Stomach (tissue), 9 donors: ENCODE measurements around the gene SMIM35. TPM values are rescaled to one million over a fixed set of nuclear protein-coding genes. Genes with fewer than 3 reads are reported as not detected.
A peak's percentile ranks its signal among the peaks of the same experiment; 100 is the strongest.

ENCODE experiments used
- DNase-seq, 2 donors: peaks; one replicate each; pipeline versions ENCODE4 v3.0.0 to v3.0.0-alpha.2; 2013 to 2019
- H3K27ac ChIP-seq, 5 donors: fragments of 200-600 bp in 4 of 5; sonication (generic) in 4 of 5; one replicate each; pipeline ENCODE4 v1.5.1; 2013 to 2019; ENCODE audit warnings: mild to moderate bottlenecking in 1 of 5, moderate library complexity in 1 of 5
- H3K27me3 ChIP-seq, 3 donors: fragments of 200-600 bp; sonication (generic); one replicate each; pipeline ENCODE4 v1.5.1; 2017 to 2019; ENCODE audit warnings: mixed run types in 1 of 3
- H3K36me3 ChIP-seq, 4 donors: fragments of 200-600 bp; sonication (generic); 1 replicate in 3 of 4; 2 replicates in 1 of 4; pipeline ENCODE4 v1.5.1; 2016 to 2019
- H3K4me1 ChIP-seq, 4 donors: fragments of 200-600 bp; sonication (generic); one replicate each; pipeline ENCODE4 v1.5.1; 2016 to 2019
- H3K4me3 ChIP-seq, 4 donors: fragments of 200-600 bp; sonication (generic) in 3 of 4; one replicate each; pipeline ENCODE4 v1.5.1; 2016 to 2019; ENCODE audit warnings: mild to moderate bottlenecking in 1 of 4
- H3K9me3 ChIP-seq, 4 donors: fragments of 200-600 bp; sonication (generic); one replicate each; pipeline ENCODE4 v1.5.1; 2016 to 2019
- CTCF ChIP-seq, 7 experiments: fragments of 450-650 bp in 4 of 7; fragments of 200-600 bp in 3 of 7; sonication (generic) in 3 of 7; IDR thresholded peaks; one replicate each; pipeline ENCODE4 v1.5.1; 2016 to 2019; ENCODE audit warnings: antibody characterized with exemption in 7 of 7, control low read depth in 2 of 7, mild to moderate bottlenecking in 1 of 7
- EP300 ChIP-seq: sonication (generic); formaldehyde crosslinking; IDR thresholded peaks from one replicate; pipeline ENCODE4 v1.6.1; 2017; ENCODE audit warnings: antibody characterized with exemption
- POLR2A ChIP-seq, 4 donors: fragments of 450-650 bp; IDR thresholded peaks; one replicate each; pipeline ENCODE4 v1.6.1; 2016; ENCODE audit warnings: antibody characterized with exemption in 4 of 4, control low read depth in 2 of 4, mild to moderate bottlenecking in 1 of 4, moderate library complexity in 1 of 4
- POLR2AphosphoS5 ChIP-seq, 3 donors: sonication (generic); formaldehyde crosslinking; IDR thresholded peaks; one replicate each; pipeline ENCODE4 v1.6.1; 2016; ENCODE audit warnings: antibody characterized with exemption in 3 of 3
- WGBS, 5 donors: extraction: QIAGEN DNeasy Blood & Tissue Kit in 3 of 5; methylation state at CpG; one replicate each; pipeline versions ENCODE4 v1.1.5 to v1.1.7; 2013 to 2018; 5-methylcytosine and 5-hydroxymethylcytosine counted together
- intact Hi-C: fragments of 100-400 bp; cut with DNase I; formaldehyde crosslinking; loops from one replicate; pipeline ENCODE4 v1.15.1; 2023; ENCODE audit warnings: low total_unique reads
- polyA plus RNA-seq, 3 donors: library from polyadenylated mRNA; stranded (reverse); fragments of 200-250 nt; gene quantifications; one replicate each; pipeline ENCODE4 v1.2.3, GENCODE V29; 2013
- total RNA-seq, 5 donors: library from RNA; depleted of rRNA; stranded (reverse); fragments of >200 nt; gene quantifications; one replicate each; pipeline versions ENCODE4 v1.1.0 to v1.2.3, GENCODE V29; 2014 to 2016
- donor health status: healthy with polysubstance abuse.
- donor health status: Bipolar disorder and iron deficiency.
- donor health status: healthy.

Gene SMIM35
- total and polyA plus RNA-seq, 8 donors, result 0.03 TPM; not detected in 7

GRCh38 chr11:118095493-118095892 is 8.7 kb upstream of the SMIM35 start:
- H3K27ac ChIP-seq, result no peak overlapping the region
- no peaks in the 10 kb centered on the region for H3K9me3 ChIP-seq
- TF ChIP-seq POLR2A (IDR thresholded peaks at IDR 0.05) (no peak), POLR2AphosphoS5 (IDR thresholded peaks at IDR 0.05) (no peak), EP300 (no peak), CTCF (IDR thresholded peaks at IDR 0.05) (no peak)
- intact Hi-C loops, result no loop called here
- no peak for DNase-seq
- H3K4me3 ChIP-seq, result no peak overlapping the region
- peaks cover 0 to 4% (median 0%) of the 10 kb centered on the region in 4 donors for H3K4me1 ChIP-seq
- H3K27me3 ChIP-seq, result peaks cover 0 to 5% (median 0%) of the 10 kb centered on the region in 3 donors
- no peaks in the 10 kb centered on the region for H3K36me3 ChIP-seq
- WGBS, 5 donors, result 71 to 91% (median 77%) methylated on average over 4 of the region's 4 CpGs

- WGBS, 5 donors, result 43 to 61% (median 55%) methylated on average over 8 of the region's 8 CpGs
- Histone ChIP-seq H3K27ac (no peak overlapping the region), H3K27me3 (no peaks in the 10 kb centered on the region), H3K4me3 (no peak overlapping the region), H3K9me3 (peaks cover 0 to 4% (median 0%) of the 10 kb centered on the region in 4 donors), H3K4me1 (peaks cover 0 to 4% (median 0%) of the 10 kb centered on the region in 4 donors), H3K36me3 (no peaks in the 10 kb centered on the region)
- DNase-seq, result no peak
- intact Hi-C loops, result no loop called here
- TF ChIP-seq POLR2A (IDR thresholded peaks at IDR 0.05) (no peak), POLR2AphosphoS5 (IDR thresholded peaks at IDR 0.05) (no peak), CTCF (IDR thresholded peaks at IDR 0.05) (no peak), EP300 (no peak)
Measured at GRCh38 chr11:118092907-118093571, 6.3 kb upstream of the SMIM35 start.

GRCh38 chr11:118091690-118092089 is 4.9 kb upstream of the SMIM35 start:
- Histone ChIP-seq H3K27me3 (no peaks in the 10 kb centered on the region), H3K4me1 (peaks cover 0 to 4% (median 0%) of the 10 kb centered on the region in 4 donors), H3K27ac (no peak overlapping the region), H3K4me3 (no peak overlapping the region), H3K9me3 (peaks cover 0 to 17% (median 6%) of the 10 kb centered on the region in 4 donors), H3K36me3 (no peaks in the 10 kb centered on the region)
- no peak for DNase-seq
- TF ChIP-seq EP300, result no peak
- intact Hi-C loops, result no loop called here
- WGBS, 5 donors, result 65 to 89% (median 79%) methylated on average over 6 of the region's 6 CpGs

- Histone ChIP-seq H3K4me1 (peaks cover 0 to 4% (median 0%) of the 10 kb centered on the region in 4 donors), H3K36me3 (no peaks in the 10 kb centered on the region), H3K27me3 (no peaks in the 10 kb centered on the region), H3K27ac (no peak overlapping the region), H3K9me3 (peaks cover 0 to 20% (median 10%) of the 10 kb centered on the region in 4 donors), H3K4me3 (no peak overlapping the region)
- no peak for DNase-seq
- TF ChIP-seq POLR2AphosphoS5 (IDR thresholded peaks at IDR 0.05) (no peak), EP300 (no peak), POLR2A (IDR thresholded peaks at IDR 0.05) (no peak), CTCF (IDR thresholded peaks at IDR 0.05) (no peak)
- intact Hi-C loops, result no loop called here
- 60 to 63% (median 62%) methylated on average over 7 of the region's 7 CpGs for WGBS, 5 donors
Measured at GRCh38 chr11:118090545-118091162, 3.9 kb upstream of the SMIM35 start.

GRCh38 chr11:118088531-118088930 is 1.8 kb upstream of the SMIM35 start:
- H3K36me3 ChIP-seq, result no peaks in the 10 kb centered on the region
- intact Hi-C loops, result no loop called here
- no peak overlapping the region for H3K4me3 ChIP-seq
- DNase-seq, result peak; percentile 56 to 79
- no peak for TF ChIP-seq POLR2AphosphoS5 (IDR thresholded peaks at IDR 0.05)
- no peak for TF ChIP-seq POLR2A (IDR thresholded peaks at IDR 0.05)
- no peak for TF ChIP-seq EP300
- TF ChIP-seq CTCF (IDR thresholded peaks at IDR 0.05), result no peak
- peaks cover 0 to 20% (median 10%) of the 10 kb centered on the region in 4 donors for H3K9me3 ChIP-seq
- peak overlapping the region in 1 of 5 donors; percentile 48 for H3K27ac ChIP-seq
- WGBS, 5 donors, result 50 to 70% (median 57%) methylated on average over 4 of the region's 4 CpGs
- H3K27me3 ChIP-seq, result no peaks in the 10 kb centered on the region
- peaks cover 0 to 13% (median 5%) of the 10 kb centered on the region in 4 donors for H3K4me1 ChIP-seq
